ENCODE measurements around the gene HAVCR2. TPM values are rescaled to one million over a fixed set of nuclear protein-coding genes. Genes with fewer than 3 reads are reported as not detected.

Gene HAVCR2
- total and polyA plus RNA-seq, 9 of the 15 experiments (the other 6 are each of a cell fraction or from before 2014, with no cell fraction given): 0.04 to 0.11 (median 0.06) TPM; not detected in 5

DNA sequence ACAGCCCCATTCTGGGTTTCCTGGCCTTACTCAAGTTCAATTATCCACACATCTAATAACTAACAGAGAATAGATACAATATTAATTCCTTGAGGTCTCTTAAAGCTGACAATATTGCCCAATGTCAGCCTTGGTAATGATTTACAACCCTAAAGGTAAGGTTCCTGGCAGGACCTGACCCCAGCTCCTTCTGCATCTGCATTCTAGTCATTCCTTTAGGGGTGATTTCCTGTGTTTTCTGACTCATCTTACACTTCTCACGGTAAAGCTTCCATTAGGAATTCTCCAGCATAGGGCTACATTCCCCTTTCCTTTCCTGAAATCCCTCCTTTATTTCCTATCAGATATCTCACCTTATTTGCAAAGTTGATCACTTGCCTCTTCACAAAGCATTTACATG is 59.2 kb downstream of the HAVCR2 start:
- no peak for ATAC-seq
- H3K4me3 ChIP-seq: no peak overlapping the region
- WGBS (ENCODE audit: insufficient coverage, low coverage, missing lambda C conversion rate): 0% methylated on average over 1 of the region's 1 CpG
- no peak overlapping the region for H2AFZ ChIP-seq (ENCODE audit: low read depth, low read length)
- in situ Hi-C loops (cut with MboI): no loop called here
- no TSS peak for BruUV-seq (replicated peaks)
- no peaks in the 10 kb centered on the region for H3K9me1 ChIP-seq (ENCODE audit: control insufficient read depth, insufficient read depth, low read length)
- H3K79me2 ChIP-seq (ENCODE audit: control insufficient read depth, insufficient read depth, low read length): no peaks in the 10 kb centered on the region; the same call in 2 of the 3 replicates
- no peaks in the 10 kb centered on the region for H3K36me3 ChIP-seq (ENCODE audit: control insufficient read depth, insufficient read depth, low read length)
- ChIA-PET POLR2A (no interaction called here), CTCF (ENCODE audit: low intra/inter-chr PET ratio) (no interaction called here)
- no peak overlapping the region for H3K27ac ChIP-seq (ENCODE audit: extremely low read depth, low read depth, low read length)
- intact Hi-C loops (cut with micrococcal nuclease): no loop called here
- no peak for FAIRE-seq
- DNase-seq (ENCODE audit: extremely low read depth in 1 of 4, low spot score in 3 of 4): no peak
- H3K27me3 ChIP-seq (ENCODE audit: control insufficient read depth in 2 of 2, insufficient read depth in 2 of 2, low read length in 2 of 2): peaks cover 0 to 5% of the 10 kb centered on the region in 2 experiments; a peak in 1 of 5 replicates
- no peak overlapping the region for H3K9ac ChIP-seq (ENCODE audit: insufficient read depth in 1 of 2, low read depth in 2 of 2, low read length in 2 of 2)
- no peaks in the 10 kb centered on the region for H4K20me1 ChIP-seq (replicated peaks; ENCODE audit: control insufficient read depth, insufficient read depth, low read length)
- H3K4me1 ChIP-seq (replicated peaks in 1 of 2; ENCODE audit: control insufficient read depth in 2 of 2, insufficient read depth in 2 of 2, low read length in 2 of 2): no peaks in the 10 kb centered on the region
- no peaks in the 10 kb centered on the region for H3K9me3 ChIP-seq (replicated peaks; ENCODE audit: control insufficient read depth, insufficient read depth, low read depth, low read length)
- H3K4me2 ChIP-seq (ENCODE audit: insufficient read depth, low read length): no peak overlapping the region
- TF ChIP-seq ZNF165 (CRISPR knock-in tag; IDR thresholded peaks at IDR 0.05; ENCODE audit: borderline replicate concordance) (no peak), ZEB2 (IDR thresholded peaks at IDR 0.05) (no peak), KHSRP (IDR thresholded peaks at IDR 0.05) (no peak), ZNF23 (CRISPR knock-in tag; IDR thresholded peaks at IDR 0.05) (no peak), ZNF830 (CRISPR knock-in tag; IDR thresholded peaks at IDR 0.05) (no peak), ZNF780A (CRISPR knock-in tag; IDR thresholded peaks at IDR 0.05) (no peak), PURB (CRISPR knock-in tag; IDR thresholded peaks at IDR 0.05; ENCODE audit: low read depth) (no peak), NEUROD1 (IDR thresholded peaks at IDR 0.05; ENCODE audit: borderline replicate concordance, low read depth, low read length, partially characterized antibody) (no peak), JUN (IDR thresholded peaks at IDR 0.05; ENCODE audit: borderline replicate concordance, low read depth, low read length) (no peak), JUN (CRISPR knock-in tag; IDR thresholded peaks at IDR 0.05; ENCODE audit: borderline replicate concordance) (no peak), ZNF76 (CRISPR knock-in tag; IDR thresholded peaks at IDR 0.05; ENCODE audit: borderline replicate concordance) (no peak)
- TF ChIP-seq, protein P1, sequence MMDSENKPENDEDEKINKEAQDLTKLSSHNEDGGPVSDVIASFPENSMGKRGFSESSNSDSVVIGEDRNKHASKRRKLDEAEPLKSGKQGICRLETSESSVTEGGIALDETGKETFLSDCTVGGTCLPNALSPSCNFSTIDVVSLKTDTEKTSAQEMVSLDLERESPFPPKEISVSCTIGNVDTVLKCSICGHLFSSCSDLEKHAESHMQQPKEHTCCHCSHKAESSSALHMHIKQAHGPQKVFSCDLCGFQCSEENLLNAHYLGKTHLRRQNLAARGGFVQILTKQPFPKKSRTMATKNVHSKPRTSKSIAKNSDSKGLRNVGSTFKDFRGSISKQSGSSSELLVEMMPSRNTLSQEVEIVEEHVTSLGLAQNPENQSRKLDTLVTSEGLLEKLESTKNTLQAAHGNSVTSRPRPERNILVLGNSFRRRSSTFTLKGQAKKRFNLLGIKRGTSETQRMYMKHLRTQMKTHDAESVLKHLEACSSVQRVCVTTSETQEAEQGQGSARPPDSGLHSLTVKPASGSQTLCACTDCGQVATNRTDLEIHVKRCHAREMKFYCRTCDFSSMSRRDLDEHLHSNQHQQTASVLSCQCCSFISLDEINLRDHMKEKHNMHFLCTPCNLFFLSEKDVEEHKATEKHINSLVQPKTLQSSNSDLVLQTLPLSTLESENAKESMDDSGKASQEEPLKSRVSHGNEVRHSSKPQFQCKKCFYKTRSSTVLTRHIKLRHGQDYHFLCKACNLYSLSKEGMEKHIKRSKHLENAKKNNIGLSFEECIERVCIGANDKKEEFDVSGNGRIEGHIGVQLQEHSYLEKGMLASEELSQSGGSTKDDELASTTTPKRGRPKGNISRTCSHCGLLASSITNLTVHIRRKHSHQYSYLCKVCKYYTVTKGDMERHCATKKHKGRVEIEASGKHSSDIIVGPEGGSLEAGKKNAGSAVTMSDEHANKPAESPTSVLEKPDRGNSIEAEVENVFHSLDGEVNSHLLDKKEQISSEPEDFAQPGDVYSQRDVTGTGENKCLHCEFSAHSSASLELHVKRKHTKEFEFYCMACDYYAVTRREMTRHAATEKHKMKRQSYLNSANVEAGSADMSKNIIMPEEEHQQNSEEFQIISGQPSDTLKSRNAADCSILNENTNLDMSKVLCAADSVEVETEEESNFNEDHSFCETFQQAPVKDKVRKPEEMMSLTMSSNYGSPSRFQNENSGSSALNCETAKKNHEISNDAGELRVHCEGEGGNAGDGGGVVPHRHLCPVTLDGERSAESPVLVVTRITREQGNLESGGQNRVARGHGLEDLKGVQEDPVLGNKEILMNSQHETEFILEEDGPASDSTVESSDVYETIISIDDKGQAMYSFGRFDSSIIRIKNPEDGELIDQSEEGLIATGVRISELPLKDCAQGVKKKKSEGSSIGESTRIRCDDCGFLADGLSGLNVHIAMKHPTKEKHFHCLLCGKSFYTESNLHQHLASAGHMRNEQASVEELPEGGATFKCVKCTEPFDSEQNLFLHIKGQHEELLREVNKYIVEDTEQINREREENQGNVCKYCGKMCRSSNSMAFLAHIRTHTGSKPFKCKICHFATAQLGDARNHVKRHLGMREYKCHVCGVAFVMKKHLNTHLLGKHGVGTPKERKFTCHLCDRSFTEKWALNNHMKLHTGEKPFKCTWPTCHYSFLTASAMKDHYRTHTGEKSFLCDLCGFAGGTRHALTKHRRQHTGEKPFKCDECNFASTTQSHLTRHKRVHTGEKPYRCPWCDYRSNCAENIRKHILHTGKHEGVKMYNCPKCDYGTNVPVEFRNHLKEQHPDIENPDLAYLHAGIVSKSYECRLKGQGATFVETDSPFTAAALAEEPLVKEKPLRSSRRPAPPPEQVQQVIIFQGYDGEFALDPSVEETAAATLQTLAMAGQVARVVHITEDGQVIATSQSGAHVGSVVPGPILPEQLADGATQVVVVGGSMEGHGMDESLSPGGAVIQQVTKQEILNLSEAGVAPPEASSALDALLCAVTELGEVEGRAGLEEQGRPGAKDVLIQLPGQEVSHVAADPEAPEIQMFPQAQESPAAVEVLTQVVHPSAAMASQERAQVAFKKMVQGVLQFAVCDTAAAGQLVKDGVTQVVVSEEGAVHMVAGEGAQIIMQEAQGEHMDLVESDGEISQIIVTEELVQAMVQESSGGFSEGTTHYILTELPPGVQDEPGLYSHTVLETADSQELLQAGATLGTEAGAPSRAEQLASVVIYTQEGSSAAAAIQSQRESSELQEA (IDR thresholded peaks at IDR 0.05; ENCODE audit: low read depth): no peak
- TF ChIP-seq, protein P2, sequence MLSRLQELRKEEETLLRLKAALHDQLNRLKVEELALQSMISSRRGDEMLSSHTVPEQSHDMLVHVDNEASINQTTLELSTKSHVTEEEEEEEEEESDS (CRISPR knock-in tag; IDR thresholded peaks at IDR 0.05): no peak
- TF ChIP-seq, protein P3, sequence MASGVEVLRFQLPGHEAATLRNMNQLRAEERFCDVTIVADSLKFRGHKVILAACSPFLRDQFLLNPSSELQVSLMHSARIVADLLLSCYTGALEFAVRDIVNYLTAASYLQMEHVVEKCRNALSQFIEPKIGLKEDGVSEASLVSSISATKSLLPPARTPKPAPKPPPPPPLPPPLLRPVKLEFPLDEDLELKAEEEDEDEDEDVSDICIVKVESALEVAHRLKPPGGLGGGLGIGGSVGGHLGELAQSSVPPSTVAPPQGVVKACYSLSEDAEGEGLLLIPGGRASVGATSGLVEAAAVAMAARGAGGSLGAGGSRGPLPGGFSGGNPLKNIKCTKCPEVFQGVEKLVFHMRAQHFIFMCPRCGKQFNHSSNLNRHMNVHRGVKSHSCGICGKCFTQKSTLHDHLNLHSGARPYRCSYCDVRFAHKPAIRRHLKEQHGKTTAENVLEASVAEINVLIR (CRISPR knock-in tag; IDR thresholded peaks at IDR 0.05): no peak

Measured in K562 (cell line).